ENCODE data around the gene GLS2.

Gene GLS2

GRCh38 chr12:56434828-56435227, 53.1 kb downstream of the GLS2 start:
- no peak for DNase-seq

DNA sequence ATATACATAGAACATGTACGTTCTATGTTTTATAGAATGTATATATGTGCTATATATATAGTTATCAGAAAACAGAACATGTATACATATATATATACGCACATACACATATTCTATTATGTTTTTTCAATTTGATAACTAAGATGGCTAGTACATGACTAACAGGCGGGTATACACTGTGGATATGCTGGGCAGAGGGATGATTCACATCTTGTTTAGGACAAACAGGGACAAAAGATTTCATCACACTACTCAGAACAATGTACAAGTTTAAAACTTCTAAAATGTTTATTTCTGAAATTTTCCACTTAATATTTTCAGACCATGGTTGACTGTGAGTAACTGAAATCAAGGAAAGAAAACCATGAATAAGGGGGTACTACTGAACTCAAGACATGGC, 56.1 kb downstream of the GLS2 start:
- no peak for DNase-seq

GRCh38 chr12:56431288-56431687, 56.7 kb downstream of the GLS2 start:
- DNase-seq, result no peak

DNA sequence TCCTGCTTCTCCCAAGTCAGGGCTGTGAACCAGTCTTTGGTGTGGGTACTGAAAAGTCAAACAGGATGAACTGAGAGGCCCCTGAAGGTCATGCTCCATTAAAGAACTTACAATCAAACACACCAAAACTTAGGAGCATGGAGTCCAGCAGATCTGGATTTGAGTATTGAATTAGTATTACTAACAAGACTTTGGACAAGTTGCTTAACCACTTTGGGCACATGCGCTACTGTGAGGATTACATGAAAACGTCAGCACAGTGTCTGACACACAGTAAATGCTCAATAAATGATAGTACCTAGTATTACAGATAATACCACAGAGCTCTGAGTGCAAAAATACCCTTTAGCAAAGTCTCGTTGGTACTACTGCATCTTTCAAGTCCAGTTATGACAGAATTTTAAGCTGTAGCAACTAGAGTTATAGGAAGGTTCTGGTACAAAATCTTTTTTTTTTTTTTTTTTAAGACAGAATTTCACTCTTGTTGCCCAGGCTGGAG, 62.0 kb downstream of the GLS2 start:
- DNase-seq, result no peak

GRCh38 chr12:56425193-56425592, 62.8 kb downstream of the GLS2 start:
- no peak for DNase-seq
